ENCODE results near the gene TMEM243.
"Not testable (repeated sequence)": the region's sequence is repeated elsewhere in the genome, so short reads cannot be mapped to it uniquely, and the experiment has no call there.

TMEM243 gene

GRCh38 chr7:87219545-87220025 lies at the start of gene TMEM243:
TSS of gene TMEM243 (minus strand) at chr7:87219732. CDS start at chr7:87219503, 229 bp downstream.
- Histone ChIP-seq H3K9me3 (ENCODE audit: control insufficient read depth, insufficient read depth, low read length) (no peaks in the 10 kb centered on the region), H3K36me3 (ENCODE audit: control insufficient read depth, insufficient read depth, low read length) (no peaks in the 10 kb centered on the region), H3K4me3 (ENCODE audit: low read depth, low read length) (peak within 1 kb of the TSS; percentile 97), H3K9ac (ENCODE audit: low read depth, low read length) (peak within 1 kb of the TSS; percentile 85), H3K4me1 (ENCODE audit: control insufficient read depth, insufficient read depth, low read length) (no peaks in the 10 kb centered on the region), H3K27me3 (ENCODE audit: control insufficient read depth, insufficient read depth, low read length) (peaks cover 38% of the 10 kb centered on the region)

GRCh38 chr7:87267239-87267900 lies 47.8 kb upstream of the TMEM243 start:
- Histone ChIP-seq H3K4me3 (ENCODE audit: low read depth, low read length) (no peak overlapping the region), H3K4me1 (ENCODE audit: control insufficient read depth, insufficient read depth, low read length) (no peaks in the 10 kb centered on the region), H3K36me3 (ENCODE audit: control insufficient read depth, insufficient read depth, low read length) (no peaks in the 10 kb centered on the region), H3K9ac (ENCODE audit: low read depth, low read length) (no peak overlapping the region), H3K9me3 (ENCODE audit: control insufficient read depth, insufficient read depth, low read length) (no peaks in the 10 kb centered on the region), H3K27me3 (ENCODE audit: control insufficient read depth, insufficient read depth, low read length) (no peaks in the 10 kb centered on the region)

- no peaks in the 10 kb centered on the region for H3K27me3 ChIP-seq (ENCODE audit: control insufficient read depth, insufficient read depth, low read length)
- H3K9me3 ChIP-seq (ENCODE audit: control insufficient read depth, insufficient read depth, low read length): no peaks in the 10 kb centered on the region
- H3K9ac ChIP-seq (ENCODE audit: low read depth, low read length): no peak overlapping the region
- H3K36me3 ChIP-seq (ENCODE audit: control insufficient read depth, insufficient read depth, low read length): no peaks in the 10 kb centered on the region
- H3K4me3 ChIP-seq (ENCODE audit: low read depth, low read length): no peak overlapping the region
- no peaks in the 10 kb centered on the region for H3K4me1 ChIP-seq (ENCODE audit: control insufficient read depth, insufficient read depth, low read length)
Observed at GRCh38 chr7:87263537-87263936, 44.0 kb upstream of the TMEM243 start.

- H3K4me3 ChIP-seq (ENCODE audit: low read depth, low read length): no peak overlapping the region
- H3K9me3 ChIP-seq (ENCODE audit: control insufficient read depth, insufficient read depth, low read length): no peaks in the 10 kb centered on the region
- no peaks in the 10 kb centered on the region for H3K36me3 ChIP-seq (ENCODE audit: control insufficient read depth, insufficient read depth, low read length)
- H3K4me1 ChIP-seq (ENCODE audit: control insufficient read depth, insufficient read depth, low read length): no peaks in the 10 kb centered on the region
- no peaks in the 10 kb centered on the region for H3K27me3 ChIP-seq (ENCODE audit: control insufficient read depth, insufficient read depth, low read length)
- no peak overlapping the region for H3K9ac ChIP-seq (ENCODE audit: low read depth, low read length)
Observed at GRCh38 chr7:87253589-87254087, 34.1 kb upstream of the TMEM243 start.

GRCh38 chr7:87245671-87246070 lies 26.1 kb upstream of the TMEM243 start:
- not testable (repeated sequence) for H3K4me3 ChIP-seq (ENCODE audit: low read depth, low read length); H3K36me3 ChIP-seq (ENCODE audit: control insufficient read depth, insufficient read depth, low read length); H3K27me3 ChIP-seq (ENCODE audit: control insufficient read depth, insufficient read depth, low read length); H3K9ac ChIP-seq (ENCODE audit: low read depth, low read length); H3K9me3 ChIP-seq (ENCODE audit: control insufficient read depth, insufficient read depth, low read length); H3K4me1 ChIP-seq (ENCODE audit: control insufficient read depth, insufficient read depth, low read length)

DNA sequence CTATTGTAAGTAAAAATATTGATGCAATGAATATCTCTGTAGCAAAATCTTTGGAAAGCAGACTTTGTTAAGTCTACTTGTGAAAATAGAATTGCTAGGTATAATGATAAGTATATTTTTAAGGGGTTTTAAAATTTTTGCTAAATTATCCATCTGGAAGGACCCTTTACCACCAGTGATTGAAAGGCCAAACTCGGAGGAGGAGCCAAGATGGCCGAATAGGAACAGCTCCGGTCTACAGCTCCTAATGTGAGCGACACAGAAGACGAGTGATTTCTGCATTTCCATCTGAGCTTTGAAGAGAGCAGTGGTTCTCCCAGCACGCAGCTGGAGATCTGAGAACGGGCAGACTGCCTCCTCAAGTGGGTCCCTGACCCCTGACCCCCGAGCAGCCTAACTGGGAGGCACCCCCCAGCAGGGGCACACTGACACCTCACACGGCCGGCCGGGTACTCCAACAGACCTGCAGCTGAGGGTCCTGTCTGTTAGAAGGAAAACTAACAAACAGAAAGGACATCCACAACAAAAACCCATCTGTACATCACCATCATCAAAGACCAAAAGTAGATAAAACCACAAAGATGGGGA lies 19.0 kb upstream of the TMEM243 start:
- not testable (repeated sequence) for H3K4me1 ChIP-seq (ENCODE audit: control insufficient read depth, insufficient read depth, low read length); H3K4me3 ChIP-seq (ENCODE audit: low read depth, low read length); H3K9me3 ChIP-seq (ENCODE audit: control insufficient read depth, insufficient read depth, low read length)

DNA sequence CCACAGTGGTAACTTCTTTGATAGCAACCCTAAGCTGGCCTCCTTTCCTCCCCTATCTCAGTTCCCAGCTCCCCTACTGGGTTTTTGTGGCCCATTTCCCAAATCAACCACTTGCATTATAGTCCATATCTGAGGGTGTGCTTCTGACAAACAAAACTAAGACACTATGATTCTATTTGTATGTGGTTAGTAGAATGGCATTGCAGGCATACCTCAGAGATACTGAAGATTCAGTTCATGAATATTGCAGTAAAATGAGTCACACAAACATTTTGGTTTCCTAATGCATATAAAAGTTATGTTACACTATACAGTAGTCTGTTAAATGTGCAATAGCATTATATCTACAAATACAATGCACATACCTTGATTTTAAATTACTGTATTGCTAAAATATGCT lies 15.4 kb upstream of the TMEM243 start:
- no peaks in the 10 kb centered on the region for H3K27me3 ChIP-seq (ENCODE audit: control insufficient read depth, insufficient read depth, low read length)
- no peaks in the 10 kb centered on the region for H3K36me3 ChIP-seq (ENCODE audit: control insufficient read depth, insufficient read depth, low read length)
- no peaks in the 10 kb centered on the region for H3K9me3 ChIP-seq (ENCODE audit: control insufficient read depth, insufficient read depth, low read length)
- no peak overlapping the region for H3K4me3 ChIP-seq (ENCODE audit: low read depth, low read length)
- H3K4me1 ChIP-seq (ENCODE audit: control insufficient read depth, insufficient read depth, low read length): no peaks in the 10 kb centered on the region
- no peak overlapping the region for H3K9ac ChIP-seq (ENCODE audit: low read depth, low read length)

More for the DNA sequence above, 19.0 kb upstream of the TMEM243 start:
- H3K27me3 ChIP-seq (ENCODE audit: control insufficient read depth, insufficient read depth, low read length); H3K36me3 ChIP-seq (ENCODE audit: control insufficient read depth, insufficient read depth, low read length); H3K9ac ChIP-seq (ENCODE audit: low read depth, low read length): not testable (repeated sequence)

DNA sequence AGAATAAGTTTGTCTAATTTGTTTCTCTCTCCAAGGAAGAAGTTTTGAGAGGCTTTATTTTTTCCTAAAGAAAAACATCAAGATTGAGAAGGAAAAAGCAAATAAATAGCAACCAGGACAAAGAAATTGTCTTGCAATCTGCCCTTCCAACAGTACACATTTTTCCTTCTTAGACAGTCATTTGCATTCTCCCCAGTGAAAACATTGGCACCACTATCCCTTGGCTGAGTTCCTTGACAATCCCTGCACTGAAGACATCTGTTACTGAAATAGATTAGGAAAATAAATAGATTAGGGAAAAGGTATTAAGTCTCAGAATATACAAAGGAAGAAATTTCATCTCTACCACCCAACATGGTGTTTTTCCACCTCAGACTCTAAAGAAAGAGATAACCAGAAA lies 12.2 kb upstream of the TMEM243 start:
- Histone ChIP-seq H3K9me3 (ENCODE audit: control insufficient read depth, insufficient read depth, low read length) (no peaks in the 10 kb centered on the region), H3K36me3 (ENCODE audit: control insufficient read depth, insufficient read depth, low read length) (no peaks in the 10 kb centered on the region), H3K4me1 (ENCODE audit: control insufficient read depth, insufficient read depth, low read length) (no peaks in the 10 kb centered on the region), H3K27me3 (ENCODE audit: control insufficient read depth, insufficient read depth, low read length) (no peaks in the 10 kb centered on the region), H3K9ac (ENCODE audit: low read depth, low read length) (no peak overlapping the region), H3K4me3 (ENCODE audit: low read depth, low read length) (no peak overlapping the region)

DNA sequence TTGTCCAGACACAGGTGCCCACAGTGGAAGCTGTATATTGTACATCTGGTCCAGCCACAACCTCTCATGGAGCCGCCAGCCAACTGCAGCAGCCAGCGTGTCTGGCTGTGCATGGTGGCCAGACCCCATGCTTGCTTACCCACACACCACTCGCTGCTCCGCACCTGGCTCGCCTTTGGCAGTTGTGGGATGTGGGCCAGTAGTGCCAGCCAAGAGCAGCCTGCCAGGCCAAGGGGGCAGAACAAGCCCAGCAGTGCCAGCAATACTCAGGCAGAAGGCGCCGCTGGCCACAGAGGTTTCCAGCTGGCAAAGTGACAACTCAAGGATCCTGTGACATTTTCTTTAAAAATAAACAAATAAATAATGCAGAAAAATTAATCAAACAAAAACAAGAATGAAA lies 11.7 kb upstream of the TMEM243 start:
- H3K9ac ChIP-seq (ENCODE audit: low read depth, low read length): no peak overlapping the region
- H3K4me1 ChIP-seq (ENCODE audit: control insufficient read depth, insufficient read depth, low read length): no peaks in the 10 kb centered on the region
- no peaks in the 10 kb centered on the region for H3K36me3 ChIP-seq (ENCODE audit: control insufficient read depth, insufficient read depth, low read length)
- no peak overlapping the region for H3K4me3 ChIP-seq (ENCODE audit: low read depth, low read length)
- no peaks in the 10 kb centered on the region for H3K27me3 ChIP-seq (ENCODE audit: control insufficient read depth, insufficient read depth, low read length)
- H3K9me3 ChIP-seq (ENCODE audit: control insufficient read depth, insufficient read depth, low read length): no peaks in the 10 kb centered on the region

- H3K36me3 ChIP-seq (ENCODE audit: control insufficient read depth, insufficient read depth, low read length): no peaks in the 10 kb centered on the region
- no peak overlapping the region for H3K4me3 ChIP-seq (ENCODE audit: low read depth, low read length)
- H3K9me3 ChIP-seq (ENCODE audit: control insufficient read depth, insufficient read depth, low read length): no peaks in the 10 kb centered on the region
- no peaks in the 10 kb centered on the region for H3K4me1 ChIP-seq (ENCODE audit: control insufficient read depth, insufficient read depth, low read length)
- peaks cover 29% of the 10 kb centered on the region for H3K27me3 ChIP-seq (ENCODE audit: control insufficient read depth, insufficient read depth, low read length)
- H3K9ac ChIP-seq (ENCODE audit: low read depth, low read length): no peak overlapping the region
Observed at GRCh38 chr7:87226495-87226894, 7.0 kb upstream of the TMEM243 start.

DNA sequence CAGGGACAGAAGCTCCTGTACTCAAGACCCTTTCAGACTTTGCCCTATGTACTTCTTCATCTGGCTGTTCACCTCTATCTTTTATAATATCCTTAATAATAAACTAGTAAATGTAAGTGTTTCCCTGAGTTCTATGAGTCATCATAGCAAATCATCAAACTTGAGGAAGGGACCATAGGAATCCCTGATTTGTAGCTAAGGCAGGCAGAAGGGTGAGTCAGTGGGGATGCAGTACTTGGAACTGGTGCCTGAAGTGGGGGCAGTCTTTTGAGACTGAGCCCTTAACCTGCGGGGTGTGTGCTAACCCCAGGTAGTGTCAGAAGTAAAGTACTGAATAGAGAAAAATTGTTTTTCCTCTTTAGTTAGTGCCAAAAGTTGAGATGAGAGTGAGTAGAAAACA lies 6.2 kb upstream of the TMEM243 start:
- no peaks in the 10 kb centered on the region for H3K36me3 ChIP-seq (ENCODE audit: control insufficient read depth, insufficient read depth, low read length)
- H3K9me3 ChIP-seq (ENCODE audit: control insufficient read depth, insufficient read depth, low read length): no peaks in the 10 kb centered on the region
- no peaks in the 10 kb centered on the region for H3K4me1 ChIP-seq (ENCODE audit: control insufficient read depth, insufficient read depth, low read length)
- H3K9ac ChIP-seq (ENCODE audit: low read depth, low read length): no peak overlapping the region
- no peak overlapping the region for H3K4me3 ChIP-seq (ENCODE audit: low read depth, low read length)
- H3K27me3 ChIP-seq (ENCODE audit: control insufficient read depth, insufficient read depth, low read length): peaks cover 37% of the 10 kb centered on the region

DNA sequence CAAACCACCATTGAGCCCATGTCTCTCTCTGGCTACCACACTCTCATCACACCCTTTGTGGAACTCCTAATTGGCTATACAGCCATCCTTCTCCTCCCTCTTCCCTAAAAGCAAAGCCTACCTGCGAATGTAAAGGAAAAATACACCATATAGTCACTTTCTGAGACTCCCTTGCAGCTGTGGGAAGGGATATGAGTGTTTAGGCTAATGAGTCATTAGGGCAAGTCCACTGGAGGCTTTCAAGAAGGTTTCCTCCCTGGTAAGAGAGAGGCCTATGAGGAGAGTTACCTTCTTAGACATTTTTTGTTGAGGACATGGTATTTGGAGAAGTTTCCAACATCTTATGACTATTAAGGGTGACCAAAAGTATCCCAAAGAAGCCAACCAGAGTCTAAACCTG lies 4.1 kb upstream of the TMEM243 start:
- H3K9ac ChIP-seq (ENCODE audit: low read depth, low read length): no peak overlapping the region
- peaks cover 40% of the 10 kb centered on the region for H3K27me3 ChIP-seq (ENCODE audit: control insufficient read depth, insufficient read depth, low read length)
- no peaks in the 10 kb centered on the region for H3K4me1 ChIP-seq (ENCODE audit: control insufficient read depth, insufficient read depth, low read length)
- no peak overlapping the region for H3K4me3 ChIP-seq (ENCODE audit: low read depth, low read length)
- no peaks in the 10 kb centered on the region for H3K36me3 ChIP-seq (ENCODE audit: control insufficient read depth, insufficient read depth, low read length)
- no peaks in the 10 kb centered on the region for H3K9me3 ChIP-seq (ENCODE audit: control insufficient read depth, insufficient read depth, low read length)

All from iPS-15b (cell line).